Mesodermal cell (in vitro differentiated cells): ENCODE measurements around the gene CD19.
"Not testable (repeated sequence)": the region's sequence is repeated elsewhere in the genome, so short reads cannot be mapped to it uniquely, and the experiment has no call there.

Source experiments
- H3K27ac ChIP-seq: 2 replicates; pipeline ENCODE4 v1.7.0; 2013; ENCODE audit warnings: mild to moderate bottlenecking, low read depth, low read length, moderate library complexity; ENCODE audit not compliant: severe bottlenecking
- H3K36me3 ChIP-seq: 2 replicates; pipeline ENCODE4 v1.7.1; 2013; ENCODE audit warnings: mild to moderate bottlenecking, low read length, moderate library complexity; ENCODE audit not compliant: control insufficient read depth, insufficient read depth
- H3K4me1 ChIP-seq: one replicate; pipeline ENCODE4 v1.7.1; 2013; ENCODE audit warnings: mild to moderate bottlenecking, low read length; ENCODE audit not compliant: insufficient read depth, control insufficient read depth, poor library complexity, severe bottlenecking
- H3K4me3 ChIP-seq: 2 replicates; pipeline ENCODE4 v1.7.0; 2013; ENCODE audit warnings: low read length, control low read depth, mild to moderate bottlenecking; ENCODE audit not compliant: insufficient read depth, poor library complexity, severe bottlenecking; ENCODE audit errors: extremely low read depth
- H3K9me3 ChIP-seq: 2 replicates; pipeline ENCODE4 v1.7.1; 2013; ENCODE audit warnings: mild to moderate bottlenecking, low read length, moderate library complexity; ENCODE audit not compliant: control insufficient read depth
- WGBS, 2 experiments: methylation state at CpG; one replicate each; pipeline ENCODE4 v1.1.5; 2013; ENCODE audit warnings: missing lambda C conversion rate in 2 of 2; ENCODE audit not compliant: insufficient coverage in 2 of 2; 5-methylcytosine and 5-hydroxymethylcytosine counted together

The CD19 gene

DNA sequence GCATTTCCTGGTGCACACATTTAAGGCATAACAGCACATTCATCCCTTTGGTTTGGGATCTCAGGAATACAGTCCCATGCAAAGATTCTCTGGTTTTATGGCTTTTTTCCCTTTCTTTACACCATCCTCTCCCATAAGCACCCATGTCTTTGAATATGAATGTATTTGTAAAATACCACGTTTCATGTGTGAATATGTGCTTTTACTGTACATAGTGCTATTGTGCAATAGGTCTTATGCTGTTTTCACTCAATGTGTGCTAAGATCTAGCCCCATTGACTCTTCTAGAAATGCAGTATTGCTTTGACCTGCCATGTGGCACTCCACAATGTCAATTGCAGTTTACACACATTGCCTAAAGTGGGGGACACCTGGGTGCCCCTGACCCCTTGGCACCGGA lies 32.7 kb downstream of the CD19 start:
- no peak overlapping the region for H3K27ac ChIP-seq
- no peaks in the 10 kb centered on the region for H3K4me1 ChIP-seq
- no peak overlapping the region for H3K4me3 ChIP-seq
- no peaks in the 10 kb centered on the region for H3K9me3 ChIP-seq
- WGBS, 2 experiments = 100% methylated on average over 1 to 2 of the region's 2 CpGs
- peaks cover 52% of the 10 kb centered on the region for H3K36me3 ChIP-seq

- WGBS, 2 experiments = 91 to 100% methylated on average over 1 to 4 of the region's 4 CpGs
- Histone ChIP-seq H3K4me3 (no peak overlapping the region), H3K9me3 (no peaks in the 10 kb centered on the region), H3K36me3 (peaks cover 32% of the 10 kb centered on the region), H3K27ac (no peak overlapping the region), H3K4me1 (no peaks in the 10 kb centered on the region)
These were observed 35.4 kb downstream of the CD19 start for GRCh38 chr16:28967156-28967555.

GRCh38 chr16:28969696-28970095 lies 37.9 kb downstream of the CD19 start:
- H3K9me3 ChIP-seq, H3K4me1 ChIP-seq, H3K36me3 ChIP-seq, H3K4me3 ChIP-seq, H3K27ac ChIP-seq: not testable (repeated sequence)
- WGBS, 2 experiments = 95 to 100% methylated on average over 2 of the region's 2 CpGs

- Histone ChIP-seq H3K9me3 (no peaks in the 10 kb centered on the region), H3K4me1 (no peaks in the 10 kb centered on the region), H3K36me3 (peaks cover 14% of the 10 kb centered on the region), H3K27ac (peak overlapping the region; percentile 92), H3K4me3 (peak overlapping the region; percentile 94)
- 0 to 1% methylated on average over 10 to 12 of the region's 17 CpGs for WGBS, 2 experiments
These were observed 42.3 kb downstream of the CD19 start for GRCh38 chr16:28974007-28974436.

- WGBS, 2 experiments = 0 to 1% methylated on average over 55 to 59 of the region's 60 CpGs
- no peaks in the 10 kb centered on the region for H3K4me1 ChIP-seq
- H3K36me3 ChIP-seq = peaks cover 17% of the 10 kb centered on the region
These were observed 42.8 kb downstream of the CD19 start, which contains the start of gene SPNS1 for GRCh38 chr16:28974437-28975157. Gene SPNS1 (plus strand): TSS chr16:28974778. CDS start chr16:28975152, 374 bp downstream.

GRCh38 chr16:28975158-28975599 lies 43.4 kb downstream of the CD19 start:
- 5 to 13% methylated on average over 24 to 27 of the region's 30 CpGs for WGBS, 2 experiments

More at GRCh38 chr16:28974437-28975157, 42.8 kb downstream of the CD19 start, which contains the start of gene SPNS1:
- Histone ChIP-seq H3K27ac (peak within 1 kb of the TSS; percentile 92), H3K4me3 (peak within 1 kb of the TSS; percentile 94), H3K9me3 (no peaks in the 10 kb centered on the region)

GRCh38 chr16:28977703-28978662 lies 46.2 kb downstream of the CD19 start:
- no peaks in the 10 kb centered on the region for H3K9me3 ChIP-seq
- H3K36me3 ChIP-seq = peaks cover 41% of the 10 kb centered on the region
- no peak overlapping the region for H3K4me3 ChIP-seq
- H3K4me1 ChIP-seq = no peaks in the 10 kb centered on the region
- 86 to 93% methylated on average over 10 to 11 of the region's 11 CpGs for WGBS, 2 experiments
- H3K27ac ChIP-seq = no peak overlapping the region

More at GRCh38 chr16:28975158-28975599, 43.4 kb downstream of the CD19 start:
- Histone ChIP-seq H3K4me1 (no peaks in the 10 kb centered on the region), H3K9me3 (no peaks in the 10 kb centered on the region), H3K36me3 (peaks cover 17% of the 10 kb centered on the region), H3K27ac (peak overlapping the region; percentile 71), H3K4me3 (peak overlapping the region; percentile 94)

DNA sequence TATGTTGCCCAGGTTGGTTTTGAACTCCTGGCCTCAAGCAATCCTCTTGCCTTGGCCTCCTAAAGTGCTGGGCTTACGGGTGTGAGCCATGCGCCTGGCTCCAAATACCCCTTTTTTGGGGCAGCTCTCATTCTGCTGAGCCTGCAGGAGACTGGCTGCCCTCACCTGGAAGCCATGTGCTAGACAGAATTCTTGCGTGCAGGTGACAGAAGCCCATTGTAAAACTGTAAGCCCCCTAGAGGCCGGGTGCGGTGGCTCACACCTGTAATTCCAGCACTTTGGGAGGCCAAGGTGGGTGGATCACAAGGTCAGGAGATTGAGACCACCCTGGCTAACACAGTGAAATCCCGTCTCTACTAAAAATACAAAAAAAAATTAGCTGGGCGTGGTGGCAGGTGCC lies 48.6 kb downstream of the CD19 start:
- H3K27ac ChIP-seq, H3K4me1 ChIP-seq, H3K4me3 ChIP-seq, H3K9me3 ChIP-seq: not testable (repeated sequence)
- peaks cover 57% of the 10 kb centered on the region for H3K36me3 ChIP-seq
- WGBS, 2 experiments = 89 to 93% methylated on average over 3 to 5 of the region's 7 CpGs

DNA sequence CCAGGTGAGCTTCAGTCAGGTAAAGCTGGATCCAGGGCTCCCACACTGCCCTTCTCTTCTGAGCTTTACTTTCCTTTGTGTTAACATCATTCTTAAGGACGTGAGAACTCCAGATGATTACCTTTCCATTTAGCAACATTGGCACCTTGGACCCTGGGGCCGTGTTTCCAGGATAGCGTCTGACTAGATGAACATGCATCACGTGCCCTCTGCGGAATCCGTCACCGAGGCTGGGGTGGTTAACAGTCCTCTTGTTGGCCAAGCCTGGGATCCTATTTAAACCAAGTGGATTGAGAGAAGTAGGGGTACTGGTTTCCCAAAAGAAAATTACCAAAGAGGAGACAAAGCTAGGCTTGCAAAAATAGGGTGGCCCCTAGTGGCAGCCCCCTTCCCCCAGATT lies 49.2 kb downstream of the CD19 start:
- WGBS, 2 experiments = 97 to 98% methylated on average over 7 of the region's 7 CpGs

DNA sequence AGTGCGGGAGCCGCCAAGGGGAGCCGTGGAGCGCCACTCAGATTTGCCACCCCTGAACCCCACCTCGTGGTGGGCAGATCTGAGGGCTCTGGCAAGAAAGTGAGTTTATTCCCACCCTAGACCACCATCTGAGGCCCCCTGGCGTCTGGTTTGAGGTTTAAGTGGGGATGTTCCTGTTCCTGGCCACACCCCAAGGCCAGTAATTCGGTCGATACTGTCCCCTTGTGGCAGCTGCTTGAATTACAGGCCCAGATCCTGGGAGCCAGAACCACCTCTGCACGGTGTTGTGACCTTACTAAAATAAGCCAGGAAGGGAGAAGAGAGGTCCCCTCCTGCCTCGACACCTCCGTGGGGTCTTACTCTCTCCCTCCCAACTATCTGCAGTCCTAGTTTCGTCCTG lies 49.7 kb downstream of the CD19 start:
- H3K4me1 ChIP-seq = no peaks in the 10 kb centered on the region
- 86 to 89% methylated on average over 7 to 11 of the region's 12 CpGs for WGBS, 2 experiments
- no peak overlapping the region for H3K4me3 ChIP-seq
- H3K9me3 ChIP-seq = no peaks in the 10 kb centered on the region
- no peak overlapping the region for H3K27ac ChIP-seq
- peaks cover 68% of the 10 kb centered on the region for H3K36me3 ChIP-seq

More for the DNA sequence above, 49.2 kb downstream of the CD19 start:
- Histone ChIP-seq H3K4me3 (no peak overlapping the region), H3K27ac (no peak overlapping the region), H3K4me1 (no peaks in the 10 kb centered on the region), H3K36me3 (peaks cover 63% of the 10 kb centered on the region), H3K9me3 (no peaks in the 10 kb centered on the region)
